CD4-positive, alpha-beta T cell (primary cell): ENCODE data around the gene SHTN1. TPM values are rescaled to one million over a fixed set of nuclear protein-coding genes. Genes with fewer than 3 reads are reported as not detected.

ENCODE experiments used
- ATAC-seq: fragments of 200-7000 bp; cut with Tn5 transposase; one replicate; pipeline ENCODE4 v1.10.0; 2022; ENCODE audit warnings: mild to moderate bottlenecking; ENCODE audit not compliant: poor library complexity
- CTCF ChIA-PET: fragments of 350-600 bp; sonication (Branson Sonifier 250); formaldehyde crosslinking; loops from one replicate; lab custom pipeline; 2021; ENCODE audit warnings: antibody characterized with exemption, inconsistent platforms; lab: Charles Lee
- POLR2A ChIA-PET: fragments of 350-600 bp; sonication (Branson Sonifier 250); formaldehyde crosslinking; loops from one replicate; lab custom pipeline; 2021; ENCODE audit warnings: antibody characterized with exemption, inconsistent platforms; lab: Charles Lee
- DNase-seq, 14 experiments: peaks; one replicate each; pipeline ENCODE4 v3.0.0-alpha.2; 2013 to 2020; ENCODE audit warnings: mixed read lengths in 2 of 14
- H3K27ac ChIP-seq, 2 donors: one replicate each; pipeline versions ENCODE4 v1.5.1 to v1.7.0; 2013; ENCODE audit warnings: low read length in 2 of 2, low read depth in 1 of 2, mild to moderate bottlenecking in 1 of 2
- H3K27me3 ChIP-seq, 2 experiments: 1 replicate in 1 of 2; 2 replicates in 1 of 2; pipeline versions ENCODE4 v1.6.1 to v1.7.0; 2013; ENCODE audit warnings: low read length in 2 of 2, control low read depth in 1 of 2, mild to moderate bottlenecking in 1 of 2, moderate library complexity in 1 of 2; ENCODE audit not compliant: insufficient read depth in 2 of 2, control insufficient read depth in 1 of 2
- H3K36me3 ChIP-seq: one replicate; pipeline ENCODE4 v1.6.1; 2013; ENCODE audit warnings: low read length, control low read depth; ENCODE audit not compliant: insufficient read depth
- H3K4me1 ChIP-seq: one replicate; pipeline ENCODE4 v1.6.1; 2013; ENCODE audit warnings: low read length, control low read depth; ENCODE audit not compliant: insufficient read depth
- H3K4me3 ChIP-seq: one replicate; pipeline ENCODE4 v1.5.1; 2013; ENCODE audit warnings: mild to moderate bottlenecking, low read length, moderate library complexity
- H3K9me3 ChIP-seq, 2 experiments: 1 replicate in 1 of 2; 2 replicates in 1 of 2; pipeline versions ENCODE4 v1.6.1 to v1.7.0; 2013; ENCODE audit warnings: low read length in 2 of 2, mild to moderate bottlenecking in 2 of 2, control low read depth in 1 of 2, moderate library complexity in 1 of 2; ENCODE audit not compliant: control insufficient read depth in 1 of 2, insufficient read depth in 1 of 2
- H3K27ac Mint-ChIP-seq: one replicate; pipeline ENCODE4 v1.8.0; 2020; ENCODE audit warnings: mixed read lengths
- H3K27me3 Mint-ChIP-seq: one replicate; pipeline ENCODE4 v1.8.0; 2021; ENCODE audit warnings: mixed read lengths
- H3K36me3 Mint-ChIP-seq: one replicate; pipeline ENCODE4 v1.8.0; 2021; ENCODE audit warnings: low read depth, mixed read lengths
- H3K4me1 Mint-ChIP-seq: one replicate; pipeline ENCODE4 v1.8.0; 2021; ENCODE audit warnings: low read depth, mixed read lengths
- H3K4me3 Mint-ChIP-seq: one replicate; pipeline ENCODE4 v1.8.0; 2020; ENCODE audit warnings: mild to moderate bottlenecking, mixed read lengths
- H3K9me3 Mint-ChIP-seq: one replicate; pipeline ENCODE4 v1.8.0; 2020; ENCODE audit warnings: mixed read lengths
- intact Hi-C, 2 experiments: fragments of 100-400 bp; cut with DNase I in 1 of 2; cut with micrococcal nuclease in 1 of 2; formaldehyde crosslinking; loops; one replicate each; pipeline versions ENCODE4 v1.15.1 to v1.9.0; 2023 to 2025; cut with DNase I, micrococcal nuclease
- total RNA-seq, 174 experiments: library from RNA in 2 of 174; stranded (reverse) in 2 of 174; gene quantifications; one replicate each; pipeline ENCODE4 v1.2.3 and lab custom pipeline; 2021 to 2026
- TF ChIP-seq, protein P1 (sequence below): fragments of 200-600 bp; IDR thresholded peaks from one replicate; pipeline ENCODE4 v1.8.0; 2022; ENCODE audit warnings: antibody characterized with exemption, mild to moderate bottlenecking

The SHTN1 gene
- total RNA-seq, 2 experiments from 2014 or later, result 0.75 to 0.85 TPM

- Histone ChIP-seq H3K4me1 (no peaks in the 10 kb centered on the region), H3K27me3 (no peaks in the 10 kb centered on the region), H3K4me3 (no peak overlapping the region), H3K36me3 (no peaks in the 10 kb centered on the region), H3K9me3 (no peaks in the 10 kb centered on the region), H3K27ac (no peak overlapping the region)
- ChIA-PET CTCF (no interaction called here), POLR2A (no interaction called here)
- TF ChIP-seq, protein P1, sequence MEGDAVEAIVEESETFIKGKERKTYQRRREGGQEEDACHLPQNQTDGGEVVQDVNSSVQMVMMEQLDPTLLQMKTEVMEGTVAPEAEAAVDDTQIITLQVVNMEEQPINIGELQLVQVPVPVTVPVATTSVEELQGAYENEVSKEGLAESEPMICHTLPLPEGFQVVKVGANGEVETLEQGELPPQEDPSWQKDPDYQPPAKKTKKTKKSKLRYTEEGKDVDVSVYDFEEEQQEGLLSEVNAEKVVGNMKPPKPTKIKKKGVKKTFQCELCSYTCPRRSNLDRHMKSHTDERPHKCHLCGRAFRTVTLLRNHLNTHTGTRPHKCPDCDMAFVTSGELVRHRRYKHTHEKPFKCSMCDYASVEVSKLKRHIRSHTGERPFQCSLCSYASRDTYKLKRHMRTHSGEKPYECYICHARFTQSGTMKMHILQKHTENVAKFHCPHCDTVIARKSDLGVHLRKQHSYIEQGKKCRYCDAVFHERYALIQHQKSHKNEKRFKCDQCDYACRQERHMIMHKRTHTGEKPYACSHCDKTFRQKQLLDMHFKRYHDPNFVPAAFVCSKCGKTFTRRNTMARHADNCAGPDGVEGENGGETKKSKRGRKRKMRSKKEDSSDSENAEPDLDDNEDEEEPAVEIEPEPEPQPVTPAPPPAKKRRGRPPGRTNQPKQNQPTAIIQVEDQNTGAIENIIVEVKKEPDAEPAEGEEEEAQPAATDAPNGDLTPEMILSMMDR, result no peak
- Mint-ChIP-seq H3K36me3 (no peaks in the 10 kb centered on the region), H3K4me1 (no peaks in the 10 kb centered on the region), H3K27ac (no peak overlapping the region), H3K27me3 (peaks cover 10% of the 10 kb centered on the region), H3K4me3 (no peak overlapping the region), H3K9me3 (no peaks in the 10 kb centered on the region)
- intact Hi-C loops, result no loop called here
- DNase-seq (no peak), ATAC-seq (no peak)
Measured at GRCh38 chr10:116866066-116866465, 138.9 kb downstream of the SHTN1 start.

DNA sequence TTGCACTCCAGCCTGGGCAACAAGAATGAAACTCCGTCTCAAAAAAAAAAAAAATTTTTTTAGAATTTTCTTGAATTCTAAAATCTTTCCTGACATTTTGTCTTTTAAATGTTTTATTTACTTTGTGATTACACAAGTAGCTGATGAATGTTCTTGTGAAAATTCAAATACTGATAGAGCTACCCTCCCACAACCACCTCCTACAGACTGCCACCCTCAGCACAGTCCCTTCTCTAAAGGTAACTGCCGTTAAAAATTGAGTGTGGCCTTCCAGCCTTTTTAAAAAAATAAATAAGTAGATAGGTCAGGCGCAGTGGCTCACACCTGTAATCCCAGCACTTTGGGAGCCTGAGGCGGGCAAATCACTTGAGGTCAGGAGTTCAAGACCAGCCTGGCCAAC is 140.6 kb downstream of the SHTN1 start:
- H3K4me1 ChIP-seq, result no peaks in the 10 kb centered on the region
- DNase-seq (no peak), ATAC-seq (no peak)
- H3K36me3 ChIP-seq, result no peaks in the 10 kb centered on the region
- Mint-ChIP-seq H3K36me3 (no peaks in the 10 kb centered on the region), H3K4me3 (no peak overlapping the region), H3K4me1 (no peaks in the 10 kb centered on the region), H3K27me3 (peaks cover 15% of the 10 kb centered on the region), H3K9me3 (no peaks in the 10 kb centered on the region), H3K27ac (no peak overlapping the region)
- H3K9me3 ChIP-seq, result no peaks in the 10 kb centered on the region
- ChIA-PET POLR2A (no interaction called here), CTCF (no interaction called here)
- H3K27me3 ChIP-seq, result no peaks in the 10 kb centered on the region
- TF ChIP-seq, protein P1, result no peak
- intact Hi-C loops, result no loop called here
- H3K27ac ChIP-seq, result no peak overlapping the region
- H3K4me3 ChIP-seq, result no peak overlapping the region

- peaks cover under 1 to 11% of the 10 kb centered on the region in 2 experiments for H3K9me3 ChIP-seq
- POLR2A ChIA-PET, result no interaction called here
- H3K36me3 ChIP-seq, result no peaks in the 10 kb centered on the region
- no peak overlapping the region for H3K4me3 Mint-ChIP-seq
- intact Hi-C loops, result no loop called here
- H3K4me1 Mint-ChIP-seq, result no peaks in the 10 kb centered on the region
- H3K27ac ChIP-seq, result no peak overlapping the region
- H3K27me3 Mint-ChIP-seq, result peaks cover 12% of the 10 kb centered on the region
- TF ChIP-seq, protein P1, result no peak
- peaks cover 4% of the 10 kb centered on the region for H3K9me3 Mint-ChIP-seq
- DNase-seq (no peak), ATAC-seq (no peak)
- no peaks in the 10 kb centered on the region for H3K27me3 ChIP-seq
- H3K4me3 ChIP-seq, result no peak overlapping the region
- H3K36me3 Mint-ChIP-seq, result no peaks in the 10 kb centered on the region
- CTCF ChIA-PET, result no interaction called here
- H3K4me1 ChIP-seq, result no peaks in the 10 kb centered on the region
- H3K27ac Mint-ChIP-seq, result no peak overlapping the region
Measured at GRCh38 chr10:116861796-116862195, 143.2 kb downstream of the SHTN1 start.
